Left colon (tissue), 2 donors: ENCODE data around the gene FAHD2A. TPM values are rescaled to one million over a fixed set of nuclear protein-coding genes. Genes with fewer than 3 reads are reported as not detected.
"Not testable (repeated sequence)": the region's sequence is repeated elsewhere in the genome, so short reads cannot be mapped to it uniquely, and the experiment has no call there.

Source experiments
- ATAC-seq: fragments of 200-7000 bp; cut with Tn5 transposase; one replicate; pipeline ENCODE4 v1.9.1; 2020; ENCODE audit warnings: mild to moderate bottlenecking, moderate library complexity
- DNase-seq, 2 donors: peaks; one replicate each; pipeline ENCODE4 v3.0.0-alpha.2; 2020
- intact Hi-C, 2 donors: fragments of 100-400 bp; cut with DNase I in 1 of 2; cut with micrococcal nuclease in 1 of 2; formaldehyde crosslinking; loops; one replicate each; pipeline versions ENCODE4 v1.11.2 to v1.14.0; 2022; cut with DNase I, micrococcal nuclease
- long read RNA-seq: library from polyadenylated mRNA; unstranded; transcript quantifications from one replicate; pipeline ENCODE4 v2.0.0, GENCODE V29; 2021
- total RNA-seq, 2 donors: library from RNA; stranded (reverse); fragmentation: NEBNext Ultra II Directional; extraction: Animal tissue kit (Norgen Biotek cat#: 25700); gene quantifications; one replicate each; pipeline ENCODE4 v1.2.1, GENCODE V29; 2021
- donor health status: DM: no; HTN: no; CAD: no.
- donor health status: DM: yes; HTN: yes; CAD: no.

FAHD2A gene, protein sequence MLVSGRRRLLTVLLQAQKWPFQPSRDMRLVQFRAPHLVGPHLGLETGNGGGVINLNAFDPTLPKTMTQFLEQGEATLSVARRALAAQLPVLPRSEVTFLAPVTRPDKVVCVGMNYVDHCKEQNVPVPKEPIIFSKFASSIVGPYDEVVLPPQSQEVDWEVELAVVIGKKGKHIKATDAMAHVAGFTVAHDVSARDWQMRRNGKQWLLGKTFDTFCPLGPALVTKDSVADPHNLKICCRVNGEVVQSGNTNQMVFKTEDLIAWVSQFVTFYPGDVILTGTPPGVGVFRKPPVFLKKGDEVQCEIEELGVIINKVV
- total RNA-seq, result 10 to 100 TPM; 31.3 to 43.1 TPM
- long read RNA-seq, full-length matches to known transcripts, result 30 of 62 reads
- long read RNA-seq, partial matches to known transcripts, result 4 of 62 reads
- long read RNA-seq, other reads (novel, unspliced or antisense), result 28 of 62 reads

DNA sequence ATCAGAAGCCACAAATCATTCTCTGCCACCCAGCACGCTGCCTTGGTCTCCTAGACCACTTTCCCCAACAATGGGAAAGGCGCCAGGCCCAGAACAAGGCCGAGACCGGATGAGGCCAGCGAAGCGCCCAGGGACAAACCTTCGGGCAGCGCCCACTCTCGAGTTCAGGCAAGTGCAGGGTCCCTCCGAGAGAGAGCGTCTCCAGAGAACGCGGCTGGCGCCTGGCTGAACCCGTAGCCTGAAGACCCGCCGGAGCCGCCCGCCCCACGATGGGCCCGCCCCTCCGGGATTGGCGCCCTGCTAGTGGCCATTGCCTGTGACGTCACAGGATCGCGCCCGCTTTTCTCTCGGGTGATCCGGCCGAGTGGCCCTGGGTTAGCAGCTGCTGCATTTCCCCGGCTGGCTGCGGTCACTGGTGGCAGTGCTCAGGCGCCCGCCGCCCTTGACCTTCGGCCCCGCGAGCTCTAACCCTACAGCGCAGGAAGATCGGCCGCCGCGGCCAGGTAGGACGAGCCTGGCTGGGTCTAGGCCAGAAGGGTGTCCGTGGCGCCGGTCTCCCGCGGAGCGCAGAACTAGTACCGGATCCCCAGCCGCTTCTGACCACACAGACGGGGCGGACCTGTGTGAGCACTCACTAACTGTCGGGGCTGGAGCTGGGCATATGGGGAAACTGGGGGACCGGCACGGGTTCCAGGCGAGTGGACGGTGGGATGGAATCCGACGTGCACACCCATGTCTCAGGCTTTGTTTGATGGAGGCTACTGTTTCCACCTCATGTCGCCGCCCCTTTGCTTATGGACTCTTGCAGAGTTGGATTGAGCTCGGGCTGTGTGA is at the start of gene FAHD2A:
TSS of gene FAHD2A (plus strand) at position 339 of the 834 bp plus-strand sequence. CDS start 2,851 bp downstream, outside the sequence.
- ATAC-seq (peak; percentile 97), DNase-seq (peak; percentile 97 to 99)
- intact Hi-C loops, result no loop called here

DNA sequence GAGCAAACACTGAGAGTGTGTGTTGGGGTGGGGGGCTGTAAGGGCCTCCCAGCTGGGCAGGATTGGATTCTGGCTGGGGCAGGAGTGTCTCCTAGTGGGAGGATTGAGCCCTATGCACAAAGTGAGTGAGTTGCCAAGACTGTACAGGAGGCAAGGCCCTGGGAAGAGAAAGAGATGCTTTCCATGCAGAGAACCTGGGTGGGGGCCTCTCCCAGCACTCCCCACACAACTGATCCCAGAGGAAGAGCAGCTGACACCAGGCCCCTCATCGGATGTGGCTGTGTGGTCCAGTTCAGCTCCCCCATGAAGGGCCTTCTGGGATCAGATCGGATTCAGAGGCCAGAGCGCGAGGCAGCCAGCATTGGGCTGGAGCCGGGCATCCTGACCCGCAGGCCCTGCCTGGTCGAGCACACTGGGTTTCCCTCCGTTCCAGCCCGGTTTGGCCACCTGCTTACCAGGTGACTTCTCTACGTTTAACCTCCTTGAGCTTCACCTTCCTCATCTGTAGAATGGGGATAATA is 49.4 kb upstream of the FAHD2A start:
- ATAC-seq (no peak), DNase-seq (no peak)
- intact Hi-C loops, result no loop called here

DNA sequence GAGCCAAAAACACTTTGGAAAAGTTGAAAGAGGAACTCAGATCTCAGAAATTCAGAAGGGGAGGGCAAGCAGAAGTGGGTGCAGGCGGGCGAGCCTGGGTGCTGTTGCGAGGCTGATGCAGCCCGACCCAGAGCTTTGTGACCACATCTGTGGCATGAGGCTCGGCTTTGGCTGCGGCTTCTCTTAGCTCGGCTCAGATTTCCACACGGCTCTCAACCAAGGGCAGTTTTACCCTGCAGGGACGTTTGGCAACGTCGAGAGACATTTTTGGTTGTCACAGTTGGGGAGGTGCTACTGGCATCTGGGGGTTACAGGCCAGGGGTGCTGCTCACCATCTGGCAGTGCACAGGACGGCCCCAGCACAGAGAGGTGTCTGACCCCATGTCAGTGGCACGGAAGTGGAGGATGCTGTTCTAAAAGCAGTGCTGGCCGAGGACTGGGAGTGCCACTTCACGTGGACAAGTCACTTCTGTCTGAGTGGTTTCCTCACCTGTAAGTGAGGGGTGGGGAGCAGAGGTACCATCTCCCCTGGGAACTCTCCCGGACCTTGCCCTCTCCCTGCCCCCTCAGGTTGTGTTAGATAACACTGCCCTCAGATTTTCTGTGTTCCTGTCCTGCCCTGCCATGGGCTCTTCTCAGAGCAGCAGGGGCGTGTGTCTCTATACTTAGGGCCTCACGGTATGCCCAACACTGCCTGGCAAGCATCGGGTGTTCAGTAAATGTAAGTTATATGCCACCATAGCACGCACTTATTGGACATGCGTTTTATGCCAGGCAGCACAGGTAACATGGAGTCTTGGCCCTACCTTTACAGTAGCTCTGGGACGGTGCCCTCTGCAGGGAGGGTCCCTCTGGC is 48.7 kb upstream of the FAHD2A start:
- no peak for ATAC-seq
- intact Hi-C loops, result no loop called here
- DNase-seq, result no peak

DNA sequence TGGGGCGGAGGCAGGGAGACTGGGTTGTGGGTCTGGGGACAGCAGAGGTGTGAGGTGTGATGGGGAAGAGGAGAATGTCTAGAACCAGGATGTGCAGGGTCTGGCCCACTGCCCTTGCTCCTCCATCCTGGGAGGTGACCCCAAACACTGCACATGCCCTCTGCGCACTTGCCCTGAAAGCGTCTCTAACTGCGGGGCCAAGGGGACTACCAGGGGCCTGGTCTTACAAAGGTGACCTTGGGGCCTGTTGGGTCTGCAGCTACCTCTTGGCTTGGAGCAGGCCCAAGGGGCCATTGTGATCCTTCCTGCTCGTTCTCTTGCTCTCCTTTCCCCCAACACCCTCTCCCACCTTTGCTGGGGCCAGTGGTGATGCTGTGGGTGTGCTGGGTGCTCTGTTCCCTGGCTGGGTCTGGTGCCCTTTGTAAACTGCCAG is 48.0 kb upstream of the FAHD2A start:
- ATAC-seq (no peak), DNase-seq (no peak)
- intact Hi-C loops, result no loop called here

DNA sequence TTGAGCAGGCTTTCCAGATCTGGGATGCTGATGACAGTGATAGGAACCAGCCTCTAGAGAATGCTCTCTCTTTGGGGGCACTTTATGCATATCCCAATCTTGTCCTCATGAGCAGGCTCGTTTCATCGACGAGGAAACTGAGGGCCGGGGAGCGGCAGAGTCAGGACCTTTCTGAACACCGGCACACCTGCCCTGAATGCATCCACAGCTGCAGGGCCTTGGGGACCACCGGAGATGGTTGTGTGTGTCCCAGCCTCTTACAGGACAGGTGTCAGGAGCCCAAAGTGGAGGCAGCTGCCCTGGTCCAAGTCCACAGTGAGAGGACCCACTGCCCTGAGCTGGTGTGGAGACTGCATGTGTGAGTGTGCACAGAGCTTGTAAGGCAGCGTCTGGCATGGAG is 47.6 kb upstream of the FAHD2A start:
- DNase-seq, result no peak
- no peak for ATAC-seq
- intact Hi-C loops, result no loop called here

DNA sequence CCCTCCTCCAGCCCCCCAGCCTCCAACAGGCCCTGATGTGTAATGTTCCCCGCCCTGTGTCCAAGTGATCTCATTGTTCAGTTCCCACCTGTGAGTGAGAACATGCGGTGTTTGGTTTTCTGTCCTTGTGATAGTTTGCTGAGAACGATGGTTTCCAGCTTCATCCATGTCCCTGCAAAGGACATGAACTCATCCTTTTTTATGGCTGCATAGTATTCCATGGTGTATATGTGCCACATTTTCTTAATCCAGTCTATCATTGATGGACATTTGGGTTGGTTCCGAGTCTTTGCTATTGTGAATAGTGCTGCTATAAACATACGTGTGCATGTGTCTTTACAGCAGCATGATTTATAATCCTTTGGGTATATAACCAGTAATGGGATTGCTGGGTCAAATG is 47.0 kb upstream of the FAHD2A start:
- DNase-seq, ATAC-seq, intact Hi-C loops: not testable (repeated sequence)

DNA sequence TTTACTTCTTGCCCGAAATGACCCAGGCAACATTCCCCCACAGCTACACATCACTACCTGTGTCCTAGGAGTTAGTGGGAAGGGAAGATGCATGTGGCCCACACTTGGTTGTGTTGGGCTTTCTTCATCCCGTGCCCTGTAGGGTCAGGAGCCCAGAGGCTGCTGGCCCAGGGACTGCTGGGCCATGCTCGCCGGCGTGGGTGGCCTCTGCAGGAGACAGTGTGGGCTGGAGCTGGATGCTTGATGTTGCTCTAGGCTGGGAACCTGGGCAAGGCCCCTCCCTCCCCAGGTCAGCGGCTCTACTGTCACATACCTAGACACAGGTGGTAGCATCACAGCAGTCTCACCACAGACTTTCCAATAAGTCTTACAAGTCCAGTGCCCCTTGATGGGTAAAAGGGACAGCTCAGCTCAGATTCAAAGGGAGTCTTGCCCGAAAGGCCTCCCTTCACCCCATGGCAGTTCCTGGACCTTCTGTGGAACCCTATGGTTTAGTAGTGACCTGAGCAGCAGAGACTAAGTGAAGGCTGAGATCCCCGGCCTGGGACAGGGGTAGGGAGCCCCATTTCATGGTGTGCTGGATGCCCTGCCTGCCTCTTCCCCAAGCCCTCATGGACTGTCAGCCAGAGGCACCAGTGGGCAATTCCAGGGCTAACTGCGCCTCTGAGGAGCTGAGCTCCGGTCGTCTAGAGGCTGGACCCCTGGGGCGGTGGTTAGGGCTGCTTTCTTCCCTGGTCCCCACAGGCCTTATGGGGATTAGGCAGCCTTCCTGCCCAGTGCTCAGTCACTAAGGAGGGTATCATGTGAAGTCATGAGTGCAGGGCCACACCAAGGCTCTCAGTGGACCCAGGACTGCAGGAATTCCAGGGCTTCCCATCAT is 45.4 kb upstream of the FAHD2A start:
- DNase-seq (no peak), ATAC-seq (no peak)
- intact Hi-C loops, result no loop called here

DNA sequence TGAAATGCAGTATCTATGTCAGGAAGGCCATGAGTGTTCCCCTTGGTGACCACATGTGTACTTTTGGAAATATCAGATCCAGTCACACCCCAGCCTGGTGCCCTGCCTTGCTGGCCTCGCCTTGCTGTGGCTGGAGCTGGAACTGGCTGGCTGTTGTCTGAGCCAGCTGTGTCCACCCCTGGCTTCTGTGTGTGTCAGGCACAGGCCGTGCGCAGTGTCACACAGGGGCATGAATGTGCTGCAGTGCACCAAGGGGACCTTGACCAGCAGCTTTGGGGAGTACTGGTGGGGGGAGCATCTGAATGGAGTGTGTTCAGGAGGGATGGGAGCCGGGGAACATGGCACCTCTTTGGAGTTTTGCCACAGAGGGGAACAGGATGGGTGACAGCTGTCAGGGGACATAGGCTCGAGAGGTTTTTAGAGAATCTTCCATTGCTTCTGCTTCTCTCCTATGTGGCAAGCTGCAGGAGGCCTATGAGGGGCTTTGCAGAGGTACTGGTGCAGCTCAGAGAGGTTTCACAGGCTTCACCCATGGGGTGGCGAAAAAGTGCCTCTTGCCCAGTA is 44.7 kb upstream of the FAHD2A start:
- DNase-seq, result no peak
- intact Hi-C loops, result no loop called here

DNA sequence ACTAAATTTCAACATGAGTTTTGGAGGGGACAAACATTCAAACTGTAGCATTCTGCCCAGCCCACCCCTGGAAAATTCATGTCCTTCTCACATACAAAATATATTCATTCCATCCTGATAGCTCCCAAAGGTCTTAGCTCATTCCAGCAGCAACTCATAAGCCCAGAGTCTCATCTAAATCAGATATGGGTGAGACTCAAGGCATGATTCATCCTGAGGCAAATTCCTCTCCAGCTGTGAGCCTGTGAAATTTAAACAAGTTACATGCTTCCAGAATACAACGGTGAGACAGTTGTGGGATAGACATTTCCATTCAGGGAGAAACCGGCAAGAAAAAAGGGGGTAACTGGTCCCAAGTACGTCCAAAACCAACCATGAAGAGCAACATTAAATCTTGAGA is 43.5 kb upstream of the FAHD2A start:
- ATAC-seq (no peak), DNase-seq (no peak)
- intact Hi-C loops, result no loop called here

More for the DNA sequence above, 44.7 kb upstream of the FAHD2A start:
- no peak for ATAC-seq

DNA sequence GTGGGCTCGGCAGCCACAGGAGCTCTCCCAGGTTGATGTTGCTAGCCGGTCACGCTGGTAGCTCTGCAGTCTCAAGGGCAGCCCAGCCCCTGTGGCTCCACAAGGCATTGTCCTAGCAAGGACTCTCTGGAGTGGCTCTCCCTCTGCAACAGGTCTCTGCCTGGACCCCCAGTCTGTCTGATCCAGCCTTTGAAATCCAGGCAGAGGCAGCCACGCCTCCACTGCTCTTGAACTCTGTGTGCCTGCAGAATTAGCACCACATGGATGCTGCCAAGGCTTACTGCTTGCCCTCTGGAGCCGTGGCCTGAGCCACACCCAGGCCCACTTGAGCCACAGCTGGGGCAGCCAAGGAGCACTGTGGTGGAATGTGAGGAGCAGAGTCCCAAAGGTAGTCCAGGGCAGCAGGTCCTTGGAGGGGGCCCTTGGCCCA is 43.0 kb upstream of the FAHD2A start:
- DNase-seq (no peak), ATAC-seq (no peak)
- intact Hi-C loops, result no loop called here

DNA sequence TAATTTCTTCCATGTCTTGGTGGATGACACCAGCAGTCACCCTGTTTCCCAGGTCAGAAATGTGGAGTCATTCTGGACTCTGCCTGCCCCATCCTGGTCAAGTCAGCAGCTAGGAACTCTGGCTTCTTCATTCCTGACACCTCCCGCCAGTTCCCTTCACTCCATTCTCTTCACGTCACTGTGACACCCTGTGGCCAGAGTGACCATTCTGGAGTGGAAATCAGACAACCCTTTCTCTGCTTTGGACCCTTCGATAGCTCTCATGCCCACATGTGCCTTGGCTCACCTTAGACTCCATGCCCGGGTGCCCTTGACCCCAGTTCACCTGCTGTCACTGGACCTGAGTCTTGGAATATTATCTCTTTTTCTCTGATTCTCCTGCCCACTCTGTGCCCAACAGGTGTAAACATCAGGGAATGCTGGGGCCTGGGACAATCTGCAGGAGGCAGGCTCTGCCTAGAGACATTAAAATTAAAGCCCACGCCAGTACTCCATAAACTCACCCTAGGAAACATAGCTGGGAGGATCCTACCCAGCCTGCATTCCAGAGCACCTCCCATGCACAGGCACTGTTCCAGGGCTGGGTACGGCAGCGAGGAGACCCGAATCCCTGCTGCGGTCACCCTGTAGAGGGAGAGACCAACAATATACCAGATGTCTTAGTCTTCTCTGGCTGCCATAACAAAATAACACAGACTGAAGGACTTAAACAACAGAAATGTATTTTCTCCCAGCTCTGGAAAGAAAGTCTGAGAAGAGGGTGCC is 41.1 kb upstream of the FAHD2A start:
- no peak for DNase-seq
- no peak for ATAC-seq
- intact Hi-C loops, result no loop called here

DNA sequence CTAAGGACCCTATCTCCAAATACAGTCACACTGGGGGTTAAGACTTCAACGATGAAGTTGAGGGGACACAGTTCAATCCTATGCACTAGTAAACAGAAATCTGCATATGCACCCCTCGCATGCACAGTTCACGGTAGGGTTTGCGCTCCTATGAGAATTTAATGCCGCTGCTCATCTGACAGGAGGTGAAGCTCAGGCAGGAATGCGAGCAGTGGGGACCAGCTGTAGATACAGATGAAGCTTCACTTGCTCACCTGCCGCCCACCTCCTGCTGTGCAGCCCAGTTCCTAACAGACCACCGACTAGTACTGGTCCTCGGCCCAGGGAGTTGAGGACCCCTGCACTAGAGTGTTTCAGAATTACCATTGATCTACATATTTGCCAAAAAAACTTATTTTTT is 40.0 kb upstream of the FAHD2A start:
- DNase-seq (no peak), ATAC-seq (no peak)
- intact Hi-C loops, result no loop called here

DNA sequence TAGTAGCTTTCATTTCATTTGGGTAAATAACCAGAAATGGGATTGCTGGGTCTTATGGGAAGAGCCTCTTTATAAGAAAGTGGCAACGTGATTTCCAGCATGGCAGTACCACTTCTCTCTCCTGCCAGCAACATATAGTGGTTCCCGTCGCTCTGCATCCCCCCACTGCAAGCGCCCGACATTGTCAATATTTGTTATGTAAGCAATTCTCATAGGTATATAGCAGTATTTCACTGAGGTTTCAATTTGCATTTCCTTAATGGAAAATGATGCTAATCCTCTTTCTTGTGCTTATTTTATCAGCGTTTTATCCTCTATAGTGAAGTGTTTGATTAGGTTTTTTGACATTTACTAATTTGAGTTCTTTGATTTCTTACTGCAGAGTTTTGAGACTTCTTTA is 36.0 kb upstream of the FAHD2A start:
- no peak for ATAC-seq
- no peak for DNase-seq
- intact Hi-C loops, result no loop called here

DNA sequence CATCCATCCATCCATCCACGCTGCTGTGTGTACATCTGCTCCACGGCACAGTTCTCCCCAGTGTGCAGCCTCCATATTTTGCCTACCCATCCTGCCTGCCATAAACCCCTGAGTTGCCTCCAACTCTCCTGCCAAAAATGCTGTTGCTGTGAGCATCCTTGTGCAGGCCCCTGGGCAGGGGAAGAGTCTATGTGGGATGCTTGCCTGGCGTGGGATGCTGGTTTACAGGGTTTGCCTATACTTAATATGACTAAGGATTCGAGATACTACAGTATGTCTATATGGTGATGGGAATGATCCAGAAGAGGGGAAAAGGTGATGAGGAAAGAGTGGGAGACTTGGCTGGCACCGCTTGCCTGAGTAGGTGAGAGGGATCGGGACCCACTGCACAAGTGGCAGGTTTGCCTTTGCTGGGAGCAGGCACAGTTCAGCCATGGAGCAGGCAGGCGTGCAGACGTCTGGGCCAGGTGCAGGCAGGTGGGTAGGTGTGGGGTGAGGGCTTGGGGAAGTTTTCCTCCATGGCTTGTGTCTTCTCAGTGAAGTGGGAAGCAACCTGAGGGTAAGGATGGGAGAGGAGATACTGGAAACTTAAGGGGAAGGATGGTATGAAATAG is 30.2 kb upstream of the FAHD2A start:
- intact Hi-C loops, result no loop called here
- ATAC-seq (no peak), DNase-seq (no peak)

DNA sequence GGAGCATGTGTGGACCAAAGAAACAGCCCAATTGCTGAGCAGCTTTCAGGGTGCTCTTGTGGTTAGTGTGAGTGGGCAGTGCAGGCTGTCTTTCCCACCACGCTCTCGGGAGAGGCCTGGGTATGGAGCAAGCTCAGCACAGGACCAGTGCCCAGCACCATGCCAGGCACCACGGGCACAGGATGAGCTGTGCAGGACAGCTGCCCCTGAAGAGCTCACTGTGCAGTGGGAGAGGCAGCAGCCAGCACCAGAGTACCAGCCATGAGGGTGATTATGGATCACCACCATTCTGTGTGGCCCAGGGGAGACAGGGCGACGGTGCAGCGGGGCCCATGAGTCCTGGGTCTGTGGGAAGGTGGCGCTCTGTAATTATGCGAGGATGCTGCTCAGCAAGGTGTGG is 29.7 kb upstream of the FAHD2A start:
- no peak for DNase-seq
- no peak for ATAC-seq
- intact Hi-C loops, result no loop called here

DNA sequence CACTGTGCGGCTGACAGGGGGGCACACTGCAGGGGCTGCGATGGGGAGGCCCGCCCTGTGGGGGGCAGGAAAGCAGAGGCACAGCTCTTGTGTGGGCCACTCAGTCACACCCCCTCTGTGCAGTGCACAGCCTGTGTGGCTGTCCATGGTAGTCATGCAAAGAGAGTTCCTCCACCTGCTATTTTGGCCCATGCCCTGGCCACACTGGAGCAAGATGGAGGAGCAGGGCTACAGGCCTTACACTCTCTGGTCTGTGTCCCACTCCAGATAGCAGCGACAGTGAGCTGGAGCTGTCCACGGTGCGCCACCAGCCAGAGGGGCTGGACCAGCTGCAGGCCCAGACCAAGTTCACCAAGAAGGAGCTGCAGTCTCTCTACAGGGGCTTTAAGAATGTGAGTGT is 28.5 kb upstream of the FAHD2A start:
- intact Hi-C loops, result no loop called here
- no peak for ATAC-seq
- no peak for DNase-seq
